ENCODE measurements around the gene LYG2.
"Not testable (repeated sequence)": the region's sequence is repeated elsewhere in the genome, so short reads cannot be mapped to it uniquely, and the experiment has no call there.

Gene LYG2

GRCh38 chr2:99201959-99202678, 53.3 kb downstream of the LYG2 start:
- DNase-seq = no peak

GRCh38 chr2:99200076-99200800, 55.2 kb downstream of the LYG2 start:
- no peak for DNase-seq

DNA sequence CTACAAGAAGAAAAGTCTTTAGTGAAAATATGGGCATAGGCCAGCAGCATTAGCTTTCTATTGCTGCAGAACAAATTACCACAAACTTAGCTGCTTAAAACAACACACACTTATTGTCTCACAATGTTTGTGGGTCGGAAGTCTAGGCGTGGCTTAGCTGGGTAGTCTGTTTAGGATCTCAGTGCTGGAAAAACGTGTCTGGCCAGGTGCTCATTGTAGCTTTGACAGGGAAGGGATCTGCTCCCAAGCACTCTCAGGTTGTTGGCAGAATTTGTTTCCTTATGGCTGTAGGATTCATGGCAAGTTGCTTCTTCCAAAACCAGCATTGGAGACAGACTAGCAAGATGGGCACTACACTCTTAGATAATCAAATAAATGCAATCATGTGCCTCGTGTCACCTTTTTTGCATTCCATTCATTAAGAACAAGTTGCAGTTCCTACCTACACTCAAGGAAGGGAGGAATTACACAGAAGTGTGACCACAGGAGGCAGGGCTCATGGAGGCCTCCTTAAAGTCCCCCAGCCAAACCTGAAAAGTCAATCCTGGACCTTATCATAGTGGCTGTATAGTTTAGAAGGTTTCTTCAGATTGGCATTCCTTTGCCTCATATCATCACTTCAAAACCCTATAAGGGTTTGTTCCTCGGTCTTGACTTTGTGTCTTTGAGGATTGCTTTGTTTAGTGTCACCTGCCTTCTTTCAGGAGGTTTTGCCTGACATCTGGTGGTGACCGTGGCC, 57.2 kb downstream of the LYG2 start:
- no peak for DNase-seq

- DNase-seq = not testable (repeated sequence)
Observed at GRCh38 chr2:99192364-99192763, 63.1 kb downstream of the LYG2 start.

Data from right kidney (tissue), 1 donor.